GM18873 (cell line): Measurements from ENCODE around the gene H6PD.

Experiments
- ATAC-seq: cut with Tn5 transposase; IDR thresholded peaks from one replicate; pipeline ENCODE4 v1.9.1; 2021; ENCODE audit warnings: mild to moderate bottlenecking, moderate library complexity, moderate number of reproducible peaks; ENCODE audit not compliant: unreplicated experiment, low FRiP score

The H6PD gene

DNA sequence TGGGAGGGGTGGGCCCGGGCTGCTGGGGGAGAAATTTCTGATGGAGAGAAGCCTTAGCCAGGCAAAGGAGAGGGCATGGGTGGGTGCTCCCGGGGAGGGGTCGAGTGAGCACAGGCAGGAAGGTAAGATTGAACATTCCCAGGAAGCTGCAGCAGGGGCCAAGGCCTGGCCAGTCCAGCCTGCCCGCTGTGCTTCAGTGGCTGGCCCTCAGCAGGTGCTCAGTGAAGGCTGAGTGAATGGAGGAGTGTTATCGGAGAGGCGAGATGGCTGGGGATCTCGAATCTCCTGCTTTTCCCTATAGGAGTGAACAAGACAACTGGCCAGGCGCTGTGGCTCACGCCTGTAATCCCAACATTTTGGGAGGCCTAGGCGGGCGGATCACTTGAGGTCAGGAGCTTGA is 79.0 kb downstream of the H6PD start:
- no peak for ATAC-seq

- no peak for ATAC-seq
Measured at GRCh38 chr1:9314111-9314510, 79.5 kb downstream of the H6PD start.

DNA sequence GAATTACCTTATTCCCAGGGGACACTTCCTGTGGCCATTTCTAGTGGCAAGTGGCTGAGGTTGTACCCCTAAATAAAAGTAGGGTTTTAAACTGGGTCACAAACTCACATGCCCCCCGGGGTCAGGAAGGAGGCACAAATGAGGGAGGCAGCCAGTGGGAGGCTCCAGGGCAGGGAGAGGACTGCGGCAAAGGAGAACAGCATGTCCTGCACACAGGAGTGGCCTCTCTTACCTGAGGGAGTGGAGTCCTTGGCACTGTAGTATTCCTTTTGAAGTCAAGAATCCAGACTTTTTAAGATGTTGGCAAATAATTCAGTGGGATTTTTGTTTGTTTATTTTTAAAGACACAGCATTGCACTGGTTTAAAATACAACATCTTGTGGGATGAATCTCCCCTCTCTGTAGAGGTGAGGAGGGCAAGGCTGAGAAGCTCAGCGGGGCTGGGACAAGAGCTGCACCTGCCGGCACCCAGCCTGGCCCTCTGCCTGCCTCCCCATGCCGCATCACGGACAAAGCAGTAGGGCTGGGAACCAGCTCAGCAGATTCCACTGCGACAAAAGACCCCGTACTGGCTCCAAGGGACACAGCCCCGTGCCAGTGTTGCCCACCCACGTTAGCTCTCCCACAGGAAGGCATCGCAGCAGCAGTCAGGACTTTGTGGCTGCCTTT is 80.3 kb downstream of the H6PD start:
- ATAC-seq: no peak

DNA sequence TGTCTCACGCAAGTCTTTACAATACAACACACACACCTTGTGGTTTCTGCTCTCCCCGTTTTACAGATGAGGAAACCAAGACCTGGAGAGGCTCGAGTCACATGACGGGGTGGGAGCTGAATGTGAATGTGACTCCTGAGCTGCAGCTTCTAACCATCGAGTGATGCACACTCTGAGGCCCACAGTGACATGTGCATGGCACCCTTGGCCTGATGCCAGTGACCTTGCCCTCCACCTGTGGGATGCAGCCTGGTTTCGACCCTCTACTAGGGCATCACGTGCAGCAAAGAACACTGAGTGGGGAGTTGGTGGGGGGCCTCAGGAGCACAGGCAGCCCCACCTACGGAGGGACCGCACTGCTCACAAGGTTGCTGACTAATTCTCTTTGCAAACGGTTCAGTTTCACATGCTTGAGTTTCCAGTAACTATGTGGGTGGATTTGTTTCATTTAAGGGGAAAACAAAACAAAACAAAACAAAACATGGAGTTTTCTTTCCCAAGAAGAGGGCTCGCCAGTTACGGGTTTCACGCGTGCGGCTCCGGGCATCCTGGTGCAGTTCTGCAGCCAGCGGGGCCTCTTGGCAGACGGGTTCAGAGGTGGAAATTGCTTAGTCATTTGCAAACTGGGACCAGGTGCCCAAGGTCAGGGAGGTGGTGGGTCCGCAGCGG is 81.0 kb downstream of the H6PD start:
- no peak for ATAC-seq

- ATAC-seq: no peak
Measured at GRCh38 chr1:9316080-9316444, 81.5 kb downstream of the H6PD start.

GRCh38 chr1:9316512-9316911 is 81.9 kb downstream of the H6PD start:
- no peak for ATAC-seq

DNA sequence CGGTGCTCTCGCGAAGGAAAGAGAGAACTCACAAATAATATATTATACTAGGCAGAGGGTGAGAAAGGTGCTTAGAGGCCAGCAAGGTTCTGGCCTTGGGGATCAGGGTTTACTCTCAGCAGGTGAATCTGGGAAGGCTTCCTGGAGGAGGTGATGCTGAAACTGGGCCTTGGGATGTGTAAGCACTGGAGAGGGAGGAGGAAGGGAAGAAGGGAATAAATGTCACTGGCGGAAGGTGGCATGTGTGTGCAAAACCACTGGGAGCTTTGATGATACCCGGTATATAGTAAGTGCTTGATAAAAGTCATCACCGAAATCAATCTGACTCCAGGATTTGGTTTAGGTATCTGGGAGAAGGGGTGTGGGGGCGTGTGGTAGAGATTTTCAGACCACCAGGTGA is 82.5 kb downstream of the H6PD start:
- ATAC-seq: no peak

- no peak for ATAC-seq
Measured at GRCh38 chr1:9317591-9318417, 83.2 kb downstream of the H6PD start.

DNA sequence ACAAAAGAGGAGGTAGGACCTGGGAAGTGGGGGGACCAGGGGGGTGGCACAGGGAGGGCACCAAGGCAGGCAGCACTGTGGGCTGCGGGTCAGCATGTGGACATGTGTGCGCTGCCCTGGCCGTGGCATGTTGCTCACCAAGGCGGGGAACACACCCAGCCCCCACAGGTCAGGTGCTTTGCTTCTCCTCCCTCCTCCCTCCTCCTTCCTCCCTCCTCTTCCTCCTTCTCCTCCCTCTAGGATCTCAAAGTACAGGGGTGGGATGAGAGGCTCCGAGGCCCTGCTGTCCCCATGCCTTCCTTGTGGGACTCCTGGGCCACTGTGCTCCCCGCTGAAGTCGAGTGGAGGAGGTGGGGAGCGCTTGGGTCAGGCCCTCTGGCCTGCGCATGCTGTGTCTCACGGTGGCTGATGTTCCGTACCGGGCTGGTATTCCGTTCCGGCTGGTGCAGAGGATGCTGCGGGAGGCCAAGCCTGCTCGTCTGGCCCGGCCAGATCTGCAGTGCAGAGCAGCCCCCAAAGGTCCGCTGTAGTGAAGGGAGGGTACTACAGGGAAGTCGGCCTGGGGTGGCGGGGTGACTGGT is 84.7 kb downstream of the H6PD start:
- ATAC-seq: no peak

DNA sequence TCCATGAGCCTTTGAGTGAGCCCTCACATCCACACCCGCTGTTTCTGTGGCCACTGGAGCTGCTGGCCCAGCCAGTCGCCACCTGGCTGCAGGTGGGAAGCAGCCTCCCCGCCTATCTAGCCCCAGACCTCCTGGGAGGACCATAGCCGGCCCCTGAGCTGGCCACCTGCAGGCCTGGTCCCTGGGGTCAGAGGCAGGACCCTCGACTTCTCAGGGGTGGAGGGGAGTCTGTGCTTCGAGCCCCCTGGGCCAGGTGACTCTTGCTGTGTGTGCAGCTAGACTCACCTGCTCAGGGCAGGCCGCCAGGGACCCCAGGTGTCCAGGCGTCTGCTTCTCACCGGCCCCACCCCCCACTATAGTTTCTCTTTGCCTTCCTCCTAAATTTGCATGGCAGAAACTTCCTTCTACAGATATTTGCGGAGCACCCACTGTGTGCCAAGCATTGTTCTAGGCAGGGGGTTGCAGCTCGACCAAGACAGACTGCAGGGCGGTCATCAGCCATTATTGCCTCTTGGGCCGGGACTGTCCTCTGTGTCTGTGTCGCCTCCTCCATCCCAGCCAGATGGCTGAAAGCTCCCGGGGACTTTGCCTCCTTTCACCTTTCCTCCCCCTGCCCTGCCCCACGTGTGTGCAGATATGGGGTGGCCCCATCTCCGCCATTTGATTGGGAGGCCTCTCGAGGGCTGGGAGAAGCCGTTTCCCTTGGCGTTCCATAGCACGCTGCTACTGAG is 85.4 kb downstream of the H6PD start:
- ATAC-seq: no peak
